Measurements from ENCODE around the gene OR5T2. TPM values are rescaled to one million over a fixed set of nuclear protein-coding genes. Genes with fewer than 3 reads are reported as not detected.

The OR5T2 gene
- total RNA-seq (not detected), total RNA-seq (0 to 0.14 (median 0) reads per million in 172 experiments)
- polyA plus RNA-seq (2013, experiment 1 of 2): not detected
- not detected for polyA plus RNA-seq (2013, experiment 2 of 2)

DNA sequence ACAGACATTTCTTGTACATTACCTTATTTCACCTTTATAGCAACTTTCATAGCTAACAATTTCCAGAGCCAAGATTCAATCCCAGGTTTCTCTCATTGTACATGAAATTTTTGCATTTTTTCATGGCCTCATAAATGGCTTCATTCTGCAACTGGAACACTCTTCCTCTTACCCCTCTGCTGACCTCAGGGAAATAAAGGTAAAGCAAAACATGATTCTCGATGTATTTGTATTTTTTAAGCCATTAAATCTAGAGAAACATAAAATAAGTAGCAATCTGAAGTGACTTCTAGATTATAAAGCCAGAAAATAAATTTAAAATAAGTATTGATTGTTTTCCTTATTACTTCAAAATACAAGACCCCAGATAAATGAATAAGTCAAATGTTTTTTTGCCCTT, at the start of gene OR5T2:
Gene OR5T2, minus strand, starts transcription at position 101 of the 400 bp plus-strand sequence. CDS start 1,193 bp downstream, outside the sequence.
- H3K27ac ChIP-seq (ENCODE audit: low read depth in 1 of 2, low read length in 2 of 2): no peak within 1 kb of the TSS
- DNase-seq (no peak), ATAC-seq (ENCODE audit: poor library complexity) (no peak)
- peaks cover 0 to 6% of the 10 kb centered on the region in 2 experiments for H3K9me3 ChIP-seq (ENCODE audit: control insufficient read depth in 1 of 2, insufficient read depth in 1 of 2, low read length in 2 of 2)
- H3K9me3 Mint-ChIP-seq: peaks cover 11% of the 10 kb centered on the region
- CTCF ChIA-PET: no interaction called here
- TF ChIP-seq, protein P1, sequence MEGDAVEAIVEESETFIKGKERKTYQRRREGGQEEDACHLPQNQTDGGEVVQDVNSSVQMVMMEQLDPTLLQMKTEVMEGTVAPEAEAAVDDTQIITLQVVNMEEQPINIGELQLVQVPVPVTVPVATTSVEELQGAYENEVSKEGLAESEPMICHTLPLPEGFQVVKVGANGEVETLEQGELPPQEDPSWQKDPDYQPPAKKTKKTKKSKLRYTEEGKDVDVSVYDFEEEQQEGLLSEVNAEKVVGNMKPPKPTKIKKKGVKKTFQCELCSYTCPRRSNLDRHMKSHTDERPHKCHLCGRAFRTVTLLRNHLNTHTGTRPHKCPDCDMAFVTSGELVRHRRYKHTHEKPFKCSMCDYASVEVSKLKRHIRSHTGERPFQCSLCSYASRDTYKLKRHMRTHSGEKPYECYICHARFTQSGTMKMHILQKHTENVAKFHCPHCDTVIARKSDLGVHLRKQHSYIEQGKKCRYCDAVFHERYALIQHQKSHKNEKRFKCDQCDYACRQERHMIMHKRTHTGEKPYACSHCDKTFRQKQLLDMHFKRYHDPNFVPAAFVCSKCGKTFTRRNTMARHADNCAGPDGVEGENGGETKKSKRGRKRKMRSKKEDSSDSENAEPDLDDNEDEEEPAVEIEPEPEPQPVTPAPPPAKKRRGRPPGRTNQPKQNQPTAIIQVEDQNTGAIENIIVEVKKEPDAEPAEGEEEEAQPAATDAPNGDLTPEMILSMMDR (IDR thresholded peaks at IDR 0.05): no peak
- H3K4me3 ChIP-seq (ENCODE audit: low read length): no peak within 1 kb of the TSS
- H3K36me3 Mint-ChIP-seq (ENCODE audit: low read depth): no peaks in the 10 kb centered on the region
- H3K36me3 ChIP-seq (ENCODE audit: insufficient read depth, low read length): no peaks in the 10 kb centered on the region
- H3K4me1 Mint-ChIP-seq (ENCODE audit: low read depth): no peaks in the 10 kb centered on the region
- no peak within 1 kb of the TSS for H3K27ac Mint-ChIP-seq
- H3K4me3 Mint-ChIP-seq: no peak within 1 kb of the TSS
- no peaks in the 10 kb centered on the region for H3K27me3 Mint-ChIP-seq
- POLR2A ChIA-PET: no interaction called here
- intact Hi-C loops (cut with DNase I, micrococcal nuclease): no loop called here
- no peaks in the 10 kb centered on the region for H3K4me1 ChIP-seq (ENCODE audit: insufficient read depth, low read length)
- H3K27me3 ChIP-seq (ENCODE audit: control insufficient read depth in 1 of 2, insufficient read depth in 2 of 2, low read length in 2 of 2): no peaks in the 10 kb centered on the region

DNA sequence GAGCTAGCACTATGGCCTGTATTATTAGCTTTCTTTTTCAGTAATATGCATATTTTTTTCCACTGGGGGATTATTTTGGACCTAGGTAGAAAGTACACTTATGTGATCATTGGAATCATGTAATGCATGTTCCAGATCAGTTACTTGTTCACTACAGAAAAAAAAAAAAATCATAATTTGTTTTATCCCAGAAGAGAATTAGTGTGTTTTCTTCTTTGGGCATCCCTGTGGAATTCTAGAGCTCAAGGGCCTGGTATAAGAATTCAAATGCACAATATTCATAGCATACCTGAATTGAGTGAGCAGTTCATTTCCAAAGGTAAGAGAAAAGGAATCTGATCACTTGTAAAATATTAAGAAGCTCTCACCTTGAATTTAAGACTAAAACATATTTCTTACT, 39.8 kb upstream of the OR5T2 start, which contains the start of gene OR5T1:
Gene OR5T1, plus strand, starts transcription at position 301 of the 400 bp plus-strand sequence. CDS start 1,485 bp downstream, outside the sequence.
- ChIA-PET CTCF (no interaction called here), POLR2A (no interaction called here)
- intact Hi-C loops (cut with DNase I, micrococcal nuclease): no loop called here
- TF ChIP-seq, protein P1 (IDR thresholded peaks at IDR 0.05): no peak
- H3K4me3 Mint-ChIP-seq: no peak within 1 kb of the TSS
- H3K4me3 ChIP-seq (ENCODE audit: low read length): no peak within 1 kb of the TSS
- H3K27ac ChIP-seq (ENCODE audit: low read depth in 1 of 2, low read length in 2 of 2): no peak within 1 kb of the TSS
- no peaks in the 10 kb centered on the region for H3K27me3 ChIP-seq (ENCODE audit: control insufficient read depth in 1 of 2, insufficient read depth in 2 of 2, low read length in 2 of 2)
- no peak within 1 kb of the TSS for H3K27ac Mint-ChIP-seq
- H3K9me3 ChIP-seq (ENCODE audit: control insufficient read depth in 1 of 2, insufficient read depth in 1 of 2, low read length in 2 of 2): peaks cover 0 to 10% of the 10 kb centered on the region in 2 experiments
- no peaks in the 10 kb centered on the region for H3K36me3 ChIP-seq (ENCODE audit: insufficient read depth, low read length)
- DNase-seq (no peak), ATAC-seq (ENCODE audit: poor library complexity) (no peak)
- H3K4me1 Mint-ChIP-seq (ENCODE audit: low read depth): no peaks in the 10 kb centered on the region
- H3K27me3 Mint-ChIP-seq: no peaks in the 10 kb centered on the region
- peaks cover 17% of the 10 kb centered on the region for H3K9me3 Mint-ChIP-seq
- no peaks in the 10 kb centered on the region for H3K36me3 Mint-ChIP-seq (ENCODE audit: low read depth)
- H3K4me1 ChIP-seq (ENCODE audit: insufficient read depth, low read length): no peaks in the 10 kb centered on the region

DNA sequence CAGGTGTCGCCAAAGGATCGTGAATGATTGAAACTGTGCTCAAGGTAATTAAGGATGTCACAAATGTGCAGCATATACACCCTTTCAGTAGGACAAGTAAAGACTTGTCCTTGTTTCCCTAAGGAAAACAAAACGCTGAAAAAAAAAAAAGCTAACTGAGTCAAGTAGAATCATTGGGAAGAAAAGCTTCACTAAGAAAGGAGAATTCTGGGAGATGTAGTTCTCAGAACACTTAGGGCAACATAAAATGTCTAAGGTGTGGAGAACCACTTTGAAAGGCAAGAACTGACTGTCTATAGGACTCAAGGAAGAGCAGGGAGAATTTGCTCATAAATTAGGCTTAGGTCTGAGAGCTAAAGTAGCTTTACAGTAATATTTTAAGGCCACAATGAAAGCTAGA, 37.0 kb upstream of the OR5T2 start:
- H3K36me3 ChIP-seq (ENCODE audit: insufficient read depth, low read length): no peaks in the 10 kb centered on the region
- peaks cover 4 to 7% of the 10 kb centered on the region in 2 experiments for H3K9me3 ChIP-seq (ENCODE audit: control insufficient read depth in 1 of 2, insufficient read depth in 1 of 2, low read length in 2 of 2)
- TF ChIP-seq, protein P1 (IDR thresholded peaks at IDR 0.05): no peak
- ChIA-PET POLR2A (no interaction called here), CTCF (no interaction called here)
- DNase-seq (no peak), ATAC-seq (ENCODE audit: poor library complexity) (no peak)
- H3K4me1 Mint-ChIP-seq (ENCODE audit: low read depth): no peaks in the 10 kb centered on the region
- no peaks in the 10 kb centered on the region for H3K36me3 Mint-ChIP-seq (ENCODE audit: low read depth)
- H3K27ac Mint-ChIP-seq: no peak overlapping the region
- no peak overlapping the region for H3K4me3 Mint-ChIP-seq
- no peak overlapping the region for H3K4me3 ChIP-seq (ENCODE audit: low read length)
- H3K4me1 ChIP-seq (ENCODE audit: insufficient read depth, low read length): no peaks in the 10 kb centered on the region
- peaks cover 23% of the 10 kb centered on the region for H3K9me3 Mint-ChIP-seq
- no peak overlapping the region for H3K27ac ChIP-seq (ENCODE audit: low read depth in 1 of 2, low read length in 2 of 2)
- H3K27me3 ChIP-seq (ENCODE audit: control insufficient read depth in 1 of 2, insufficient read depth in 2 of 2, low read length in 2 of 2): no peaks in the 10 kb centered on the region
- H3K27me3 Mint-ChIP-seq: no peaks in the 10 kb centered on the region
- intact Hi-C loops (cut with DNase I, micrococcal nuclease): no loop called here
